H1 (cell line): Measurements from ENCODE around the gene SLC66A3. TPM values are rescaled to one million over a fixed set of nuclear protein-coding genes. Genes with fewer than 3 reads are reported as not detected.

Experiments used
- CTCF ChIA-PET: fragments of 300-600 bp; sonication (Branson Sonifier 250); formaldehyde crosslinking; loops from one replicate; lab custom pipeline; 2021; ENCODE audit not compliant: partially characterized antibody; lab: Charles Lee
- POLR2A ChIA-PET: fragments of 300-600 bp; sonication (Branson Sonifier 250); formaldehyde crosslinking; loops from one replicate; lab custom pipeline; 2021; ENCODE audit warnings: inconsistent platforms; ENCODE audit not compliant: partially characterized antibody; lab: Charles Lee
- DNase-seq, 2 experiments: peaks; one replicate each; pipeline versions ENCODE4 v3.0.0 to v3.0.0-alpha.2; 2010 to 2022; ENCODE audit warnings: low spot score in 2 of 2, low read depth in 1 of 2, mixed read lengths in 1 of 2
- FAIRE-seq: peaks from 2 replicates; lab custom pipeline; 2011; peaks lifted over from hg19 to GRCh38; lab: Jason Lieb, UNC
- H2AFZ ChIP-seq: 2 replicates; pipeline ENCODE4 v1.8.1; 2012; ENCODE audit warnings: low read length, inconsistent platforms
- H2AK5ac ChIP-seq: 2 replicates; pipeline ENCODE4 v1.6.1; 2013; ENCODE audit warnings: low read depth, low read length
- H2BK120ac ChIP-seq: replicated peaks from 2 replicates; pipeline ENCODE3; 2013; ENCODE audit warnings: low read depth, low read length, inconsistent platforms
- H2BK12ac ChIP-seq: 2 replicates; pipeline ENCODE4 v1.6.1; 2013; ENCODE audit warnings: low read depth, low read length
- H2BK15ac ChIP-seq: 2 replicates; pipeline ENCODE4 v1.6.1; 2013; ENCODE audit warnings: low read length
- H2BK20ac ChIP-seq: 2 replicates; pipeline ENCODE4 v1.6.1; 2013; ENCODE audit warnings: low read length
- H2BK5ac ChIP-seq: 2 replicates; pipeline ENCODE4 v1.6.1; 2013; ENCODE audit warnings: low read depth, low read length
- H3K14ac ChIP-seq: 2 replicates; pipeline ENCODE4 v1.6.1; 2013; ENCODE audit warnings: inconsistent platforms; ENCODE audit not compliant: insufficient read length
- H3K18ac ChIP-seq: 2 replicates; pipeline ENCODE4 v1.6.1; 2013; ENCODE audit warnings: low read length; ENCODE audit errors: extremely low read depth
- H3K23ac ChIP-seq: 2 replicates; pipeline ENCODE4 v1.6.1; 2013; ENCODE audit warnings: inconsistent platforms; ENCODE audit not compliant: insufficient read length
- H3K23me2 ChIP-seq: 2 replicates; pipeline ENCODE4 v1.6.1; 2013; ENCODE audit warnings: low read depth, low read length
- H3K27ac ChIP-seq: 2 replicates; pipeline ENCODE4 v1.6.1; 2011; ENCODE audit warnings: low read depth, low read length, inconsistent platforms
- H3K27me3 ChIP-seq, 4 experiments: replicated peaks in 1 of 4; 1 replicate in 1 of 4; 2 replicates in 3 of 4; pipeline versions ENCODE4 v1.6.1 to v1.8.1; 2011 to 2013; ENCODE audit warnings: low read length in 3 of 4, mild to moderate bottlenecking in 3 of 4, inconsistent platforms in 2 of 4, mixed read lengths in 2 of 4, moderate library complexity in 1 of 4; ENCODE audit not compliant: control insufficient read depth in 3 of 4, insufficient read depth in 3 of 4; ENCODE audit errors: extremely low read depth in 1 of 4
- H3K36me3 ChIP-seq, 4 experiments: 2 replicates each; pipeline versions ENCODE4 v1.6.1 to v1.8.1; 2011 to 2013; ENCODE audit warnings: mild to moderate bottlenecking in 4 of 4, low read length in 3 of 4, moderate library complexity in 2 of 4, control low read depth in 1 of 4, inconsistent platforms in 1 of 4; ENCODE audit not compliant: insufficient read depth in 4 of 4, control insufficient read depth in 2 of 4
- H3K4ac ChIP-seq: replicated peaks from 2 replicates; pipeline ENCODE3; 2013; ENCODE audit warnings: low read length, low read depth, mixed read lengths, inconsistent platforms; ENCODE audit not compliant: insufficient read length
- H3K4me1 ChIP-seq, 4 experiments: replicated peaks in 1 of 4; 1 replicate in 1 of 4; 2 replicates in 3 of 4; pipeline versions ENCODE4 v1.6.1 to v1.8.1; 2011 to 2013; ENCODE audit warnings: low read length in 3 of 4, inconsistent platforms in 2 of 4, mixed read lengths in 1 of 4; ENCODE audit not compliant: insufficient read depth in 4 of 4, control insufficient read depth in 3 of 4
- H3K4me2 ChIP-seq, 2 experiments: 2 replicates each; pipeline versions ENCODE4 v1.6.1 to v1.8.1; 2011 to 2013; ENCODE audit warnings: low read depth in 2 of 2, low read length in 2 of 2, control low read depth in 1 of 2, inconsistent platforms in 1 of 2, mild to moderate bottlenecking in 1 of 2; ENCODE audit not compliant: insufficient read depth in 1 of 2
- H3K4me3 ChIP-seq, 4 experiments: fragments of 200-600, 300-600 bp in 1 of 4; sonication (generic), shearing (Covaris generic), sonication (Bioruptor Twin) in 1 of 4; 2 replicates each; pipeline versions ENCODE4 v1.5.1 to v1.8.1; 2011 to 2016; ENCODE audit warnings: low read length in 4 of 4, low read depth in 3 of 4, control low read depth in 2 of 4, inconsistent platforms in 2 of 4, mild to moderate bottlenecking in 2 of 4, mixed read lengths in 1 of 4, moderate library complexity in 1 of 4; ENCODE audit not compliant: insufficient read depth in 2 of 4; ENCODE audit errors: extremely low read depth in 1 of 4
- H3K56ac ChIP-seq: replicated peaks from 2 replicates; pipeline ENCODE3; 2013; ENCODE audit warnings: low read depth, mild to moderate bottlenecking, mixed read lengths, low read length, inconsistent platforms; ENCODE audit not compliant: insufficient read length
- H3K79me1 ChIP-seq: 2 replicates; pipeline ENCODE4 v1.6.1; 2013; ENCODE audit warnings: low read depth, low read length, control low read depth
- H3K79me2 ChIP-seq, 2 experiments: 2 replicates each; pipeline versions ENCODE4 v1.6.1 to v1.8.1; 2012 to 2013; ENCODE audit warnings: low read length in 2 of 2, mild to moderate bottlenecking in 2 of 2, inconsistent platforms in 1 of 2; ENCODE audit not compliant: insufficient read depth in 2 of 2, control insufficient read depth in 1 of 2
- H3K9ac ChIP-seq, 4 experiments: replicated peaks in 1 of 4; 1 replicate in 1 of 4; 2 replicates in 3 of 4; pipeline versions ENCODE4 v1.6.1 to v1.8.1; 2011 to 2013; ENCODE audit warnings: low read depth in 3 of 4, low read length in 3 of 4, control low read depth in 2 of 4, mild to moderate bottlenecking in 2 of 4, moderate library complexity in 2 of 4, inconsistent platforms in 1 of 4; ENCODE audit errors: extremely low read depth in 1 of 4
- H3K9me3 ChIP-seq, 2 experiments: 2 replicates each; pipeline versions ENCODE4 v1.6.1 to v1.8.1; 2012 to 2013; ENCODE audit warnings: mild to moderate bottlenecking in 2 of 2, moderate library complexity in 2 of 2, control low read depth in 1 of 2, inconsistent platforms in 1 of 2, low read depth in 1 of 2, low read length in 1 of 2, mixed read lengths in 1 of 2; ENCODE audit not compliant: insufficient read depth in 2 of 2
- H4K20me1 ChIP-seq, 2 experiments: replicated peaks in 1 of 2; 2 replicates each; pipeline versions ENCODE3 to v1.8.1; 2011 to 2013; ENCODE audit warnings: inconsistent platforms in 2 of 2, low read length in 2 of 2, mild to moderate bottlenecking in 1 of 2; ENCODE audit not compliant: insufficient read depth in 2 of 2, control insufficient read depth in 1 of 2
- H4K5ac ChIP-seq: 2 replicates; pipeline ENCODE4 v1.6.1; 2013; ENCODE audit warnings: low read length, low read depth, mixed read lengths, inconsistent platforms; ENCODE audit not compliant: insufficient read length
- H4K8ac ChIP-seq: 2 replicates; pipeline ENCODE4 v1.8.0; 2013; ENCODE audit warnings: mild to moderate bottlenecking, moderate library complexity, low read length, inconsistent platforms; ENCODE audit not compliant: insufficient read depth; ENCODE audit errors: extremely low read depth
- H4K91ac ChIP-seq: replicated peaks from 2 replicates; pipeline ENCODE3; 2013; ENCODE audit warnings: low read length, mixed read lengths, inconsistent platforms; ENCODE audit not compliant: insufficient read length
- CREB1 ChIP-seq: IDR thresholded peaks from 2 replicates; pipeline ENCODE4 v1.6.1; 2012; ENCODE audit warnings: inconsistent platforms
- MAFK ChIP-seq: IDR thresholded peaks from 2 replicates; pipeline ENCODE4 v1.6.1; 2012; ENCODE audit warnings: low read depth, mild to moderate bottlenecking, improper control_type of control experiment, low read length
- NRF1 ChIP-seq: IDR thresholded peaks from 2 replicates; pipeline ENCODE4 v1.6.1; 2011; ENCODE audit warnings: mild to moderate bottlenecking, low read depth, low read length, improper control_type of control experiment
- POU5F1 ChIP-seq: IDR thresholded peaks from 2 replicates; pipeline ENCODE4 v1.6.1; 2011; ENCODE audit warnings: low read depth, mild to moderate bottlenecking, low read length, moderate library complexity
- RBBP5 ChIP-seq: IDR thresholded peaks from 2 replicates; pipeline ENCODE4 v1.7.1; 2012; ENCODE audit warnings: low read depth, mild to moderate bottlenecking, inconsistent platforms, low read length, moderate library complexity, borderline replicate concordance
- RFX5 ChIP-seq: IDR thresholded peaks from 2 replicates; pipeline ENCODE4 v1.6.1; 2011; ENCODE audit warnings: low read depth, low read length, improper control_type of control experiment, borderline replicate concordance
- SIRT6 ChIP-seq: IDR thresholded peaks from one replicate; pipeline ENCODE4 v1.7.1; 2012; ENCODE audit warnings: low read length, inconsistent platforms
- TEAD4 ChIP-seq: IDR thresholded peaks from 2 replicates; pipeline ENCODE4 v1.6.1; 2012; ENCODE audit warnings: low read depth, low read length, inconsistent platforms, mixed read lengths
- USF2 ChIP-seq: IDR thresholded peaks from 2 replicates; pipeline ENCODE4 v1.6.1; 2011; ENCODE audit warnings: low read length, improper control_type of control experiment
- YY1 ChIP-seq: IDR thresholded peaks from 2 replicates; pipeline ENCODE4 v1.6.1; 2011; ENCODE audit warnings: low read depth, mild to moderate bottlenecking, low read length
- WGBS, 2 experiments: shearing (Covaris generic) in 1 of 2; methylation state at CpG; one replicate each; pipeline versions ENCODE4 v1.1.6 to v1.1.7; 2013 to 2015; ENCODE audit warnings: low lambda C conversion rate in 2 of 2, mixed read lengths in 2 of 2, inconsistent platforms in 1 of 2, low coverage in 1 of 2, missing lambda C conversion rate in 1 of 2; ENCODE audit not compliant: insufficient replicate concordance in 2 of 2, insufficient coverage in 1 of 2, insufficient read length in 1 of 2; ENCODE audit errors: extremely low coverage in 1 of 2, missing lambda C conversion rate in 1 of 2; 5-methylcytosine and 5-hydroxymethylcytosine counted together
- polyA plus RNA-seq, 7 experiments: library from polyadenylated mRNA; depleted of rRNA in 3 of 7; stranded (reverse) in 5 of 7; unstranded in 2 of 7; fragments of >200 nt in 5 of 7; fragments of 200-250 nt in 2 of 7; gene quantifications; 1 replicate in 5 of 7; 2 replicates in 1 of 7; 4 replicates in 1 of 7; pipeline versions ENCODE4 v1.2.1 to v1.2.3, GENCODE V29; 2011 to 2013; ENCODE audit warnings: missing spikeins in 2 of 7, mixed read lengths in 2 of 7
- total RNA-seq: library from RNA; stranded (reverse); fragmentation: NEBNext Ultra II Directional; extraction: Animal tissue kit (Norgen Biotek cat#: 25700); gene quantifications from 2 replicates; pipeline ENCODE4 v1.2.1, GENCODE V29; 2021

SLC66A3 gene
- total and polyA plus RNA-seq, 2 of the 8 experiments (the other 6 are each of a cell fraction or from before 2014, with no cell fraction given) = 8.7 to 27.8 TPM

DNA sequence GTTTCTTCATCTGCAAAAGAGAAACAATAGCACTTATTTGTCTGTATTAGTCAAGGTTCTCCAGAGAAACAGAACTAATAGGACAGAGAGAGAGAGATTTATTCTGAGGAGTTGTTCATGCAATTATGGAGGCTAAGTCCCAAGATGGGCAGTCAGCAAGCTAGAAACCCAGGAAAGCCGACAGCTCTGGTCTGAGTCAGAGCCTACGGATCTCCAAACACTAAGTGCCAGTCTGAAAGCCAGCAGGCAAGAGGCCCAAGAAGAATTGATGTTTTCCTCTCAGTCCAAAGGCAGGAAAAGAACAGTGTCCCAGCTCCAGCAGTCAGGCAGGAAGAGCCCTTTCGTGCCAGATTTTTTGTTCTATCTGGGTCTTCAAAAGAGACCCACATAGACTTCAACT lies 36.5 kb upstream of the SLC66A3 start:
- FAIRE-seq = no peak
- Histone ChIP-seq H2AK5ac (no peak overlapping the region), H3K36me3 (no peaks in the 10 kb centered on the region), H3K23me2 (no peaks in the 10 kb centered on the region), H2BK5ac (no peak overlapping the region), H2BK15ac (no peak overlapping the region), H3K4me1 (peaks cover 0 to 4% (median 0%) of the 10 kb centered on the region in 4 experiments; a peak in 3 of 7 replicates), H3K4me2 (no peak overlapping the region), H3K4ac (no peak overlapping the region), H3K79me1 (no peaks in the 10 kb centered on the region), H3K9ac (no peak overlapping the region), H4K20me1 (no peaks in the 10 kb centered on the region), H3K23ac (no peak overlapping the region), H4K91ac (no peak overlapping the region), H3K56ac (no peak overlapping the region), H2BK12ac (no peak overlapping the region), H4K5ac (no peak overlapping the region), H2BK20ac (no peak overlapping the region), H3K18ac (no peak overlapping the region), H3K27ac (no peak overlapping the region), H3K14ac (no peak overlapping the region), H2AFZ (no peak overlapping the region), H3K79me2 (no peaks in the 10 kb centered on the region), H2BK120ac (no peak overlapping the region), H4K8ac (no peak overlapping the region), H3K27me3 (peaks cover 0 to 3% (median 1%) of the 10 kb centered on the region in 4 experiments; a peak in 2 of 7 replicates), H3K9me3 (no peaks in the 10 kb centered on the region), H3K4me3 (no peak overlapping the region)
- TF ChIP-seq RFX5 = no peak
- TF ChIP-seq SIRT6 = no peak
- TF ChIP-seq YY1 = no peak
- TF ChIP-seq NRF1 = no peak
- no peak for TF ChIP-seq POU5F1
- TF ChIP-seq USF2 = no peak
- no peak for TF ChIP-seq RBBP5
- no peak for TF ChIP-seq TEAD4
- no peak for TF ChIP-seq CREB1
- no peak for TF ChIP-seq MAFK
- ChIA-PET POLR2A (no interaction called here), CTCF (interaction anchor here (1.0 to 12.5 kb wide), 6 partner anchors 13 to 330 kb away, joined by 3 to 209 read pairs (median 44); a partner anchor contains a TSS)
- no peak for DNase-seq
- WGBS, 2 experiments = 96% methylated on average over 3 of the region's 3 CpGs; no CpG with 5 or more reads in 1 of the 2 experiments
